WTC11 (cell line): ENCODE measurements around the gene CHRNA4. TPM values are rescaled to one million over a fixed set of nuclear protein-coding genes. Genes with fewer than 3 reads are reported as not detected.

Source experiments
- ATAC-seq: fragments of 200-7000 bp; cut with Tn5 transposase; 2 replicates; pipeline ENCODE4 v1.10.0; 2021; ENCODE audit warnings: mild to moderate bottlenecking, moderate library complexity
- CTCF ChIA-PET: fragments of 300-600 bp; sonication (Branson Sonifier 250); formaldehyde crosslinking; loops from one replicate; lab custom pipeline; 2021; ENCODE audit warnings: antibody characterized with exemption; lab: Charles Lee
- POLR2A ChIA-PET: fragments of 350-600 bp; sonication (Branson Sonifier 250); formaldehyde crosslinking; loops from one replicate; lab custom pipeline; 2021; ENCODE audit warnings: antibody characterized with exemption; lab: Charles Lee
- DNase-seq: peaks from one replicate; pipeline ENCODE4 v3.0.0; 2021; ENCODE audit warnings: low spot score
- H3K27ac Mint-ChIP-seq: 2 replicates; pipeline ENCODE4 v1.8.0; 2021; ENCODE audit warnings: mixed read lengths
- H3K27me3 Mint-ChIP-seq: 2 replicates; pipeline ENCODE4 v1.8.0; 2021; ENCODE audit warnings: low read depth, mild to moderate bottlenecking, moderate library complexity, mixed read lengths
- H3K36me3 Mint-ChIP-seq: 2 replicates; pipeline ENCODE4 v1.8.0; 2021; ENCODE audit warnings: mixed read lengths
- H3K4me1 Mint-ChIP-seq: 2 replicates; pipeline ENCODE4 v1.8.0; 2022; ENCODE audit warnings: mixed read lengths
- H3K4me3 Mint-ChIP-seq: 2 replicates; pipeline ENCODE4 v1.8.0; 2021; ENCODE audit warnings: mild to moderate bottlenecking, moderate library complexity, mixed read lengths
- H3K9me3 Mint-ChIP-seq: 2 replicates; pipeline ENCODE4 v1.8.0; 2021; ENCODE audit warnings: mixed read lengths
- ARID4B ChIP-seq: sonication (generic); formaldehyde crosslinking; IDR thresholded peaks from 2 replicates; pipeline ENCODE4 v1.8.0; 2023; ENCODE audit warnings: missing genetic modification reagents, mild to moderate bottlenecking, borderline replicate concordance
- ATF3 ChIP-seq: sonication (generic); formaldehyde crosslinking; conservative IDR thresholded peaks from 2 replicates; pipeline ENCODE4 v1.8.1; 2022; ENCODE audit warnings: mild to moderate bottlenecking, missing genetic modification reagents
- ATF6 ChIP-seq: sonication (generic); formaldehyde crosslinking; IDR thresholded peaks from 2 replicates; pipeline ENCODE4 v1.8.1; 2023; ENCODE audit warnings: mild to moderate bottlenecking, missing genetic modification reagents
- CBFB ChIP-seq: sonication (generic); formaldehyde crosslinking; IDR thresholded peaks from 2 replicates; pipeline ENCODE4 v1.8.1; 2022; ENCODE audit warnings: mild to moderate bottlenecking, low read depth, missing genetic modification reagents
- CREB1 ChIP-seq: sonication (generic); formaldehyde crosslinking; IDR thresholded peaks from 2 replicates; pipeline ENCODE4 v1.8.0; 2023; ENCODE audit warnings: mild to moderate bottlenecking, missing genetic modification reagents
- E2F4 ChIP-seq: sonication (generic); formaldehyde crosslinking; IDR thresholded peaks from 2 replicates; pipeline ENCODE4 v1.8.1; 2022; ENCODE audit warnings: low read depth, mild to moderate bottlenecking, moderate library complexity, missing genetic modification reagents, borderline replicate concordance
- ELF4 ChIP-seq: sonication (generic); formaldehyde crosslinking; IDR thresholded peaks from 2 replicates; pipeline ENCODE4 v1.8.1; 2022; ENCODE audit warnings: low read depth, mild to moderate bottlenecking, moderate library complexity, missing genetic modification reagents
- MYBL2 ChIP-seq: sonication (generic); formaldehyde crosslinking; IDR thresholded peaks from 2 replicates; pipeline ENCODE4 v1.8.1; 2023; ENCODE audit warnings: mild to moderate bottlenecking, moderate library complexity, missing genetic modification reagents
- NFYB ChIP-seq: sonication (generic); formaldehyde crosslinking; conservative IDR thresholded peaks from 2 replicates; pipeline ENCODE4 v1.8.0; 2022; ENCODE audit warnings: low read depth, missing genetic modification reagents
- RORB ChIP-seq: fragments of 250-450 bp; sonication (Bioruptor Pico); IDR thresholded peaks from 2 replicates; pipeline ENCODE4 v1.9.0; 2021; ENCODE audit warnings: mild to moderate bottlenecking
- TCF7 ChIP-seq: sonication (generic); formaldehyde crosslinking; IDR thresholded peaks from 2 replicates; pipeline ENCODE4 v1.8.0; 2022; ENCODE audit warnings: mild to moderate bottlenecking, low read depth, missing genetic modification reagents, moderate library complexity
- ZBTB21 ChIP-seq: sonication (generic); formaldehyde crosslinking; IDR thresholded peaks from 2 replicates; pipeline ENCODE4 v1.8.1; 2023; ENCODE audit warnings: mild to moderate bottlenecking, missing genetic modification reagents, borderline replicate concordance
- ZMAT4 ChIP-seq: fragments of 250-450 bp; sonication (Bioruptor Pico); IDR thresholded peaks from 2 replicates; pipeline ENCODE4 v1.9.0; 2021; ENCODE audit warnings: mild to moderate bottlenecking
- ZNF219 ChIP-seq: sonication (generic); formaldehyde crosslinking; IDR thresholded peaks from 2 replicates; pipeline ENCODE4 v1.8.0; 2023; ENCODE audit warnings: missing genetic modification reagents, mild to moderate bottlenecking, borderline replicate concordance
- ZNF423 ChIP-seq: fragments of 250-450 bp; sonication (Bioruptor Pico); IDR thresholded peaks from 2 replicates; pipeline ENCODE4 v2.1.2; 2022; ENCODE audit warnings: mild to moderate bottlenecking, moderate library complexity
- ZNF671 ChIP-seq: fragments of 250-450 bp; sonication (Bioruptor Pico); IDR thresholded peaks from 2 replicates; pipeline ENCODE4 v1.8.0; 2021; ENCODE audit warnings: mild to moderate bottlenecking
- total RNA-seq: library from RNA; stranded (reverse); gene quantifications from 3 replicates; pipeline ENCODE4 v1.2.3, GENCODE V29; 2021
- TF ChIP-seq, protein P1 (sequence below): sonication (generic); formaldehyde crosslinking; IDR thresholded peaks from 2 replicates; pipeline ENCODE4 v1.8.1; 2022; ENCODE audit warnings: mild to moderate bottlenecking, moderate library complexity, missing genetic modification reagents
- TF ChIP-seq, protein P2 (sequence below): fragments of 250-450 bp; sonication (Bioruptor Pico); IDR thresholded peaks from 2 replicates; pipeline ENCODE4 v1.8.0; 2021; ENCODE audit warnings: mild to moderate bottlenecking

Gene CHRNA4
- total RNA-seq, 1 experiment from 2014 or later, result 2.5 TPM

- H3K36me3 Mint-ChIP-seq, result no peaks in the 10 kb centered on the region
- H3K9me3 Mint-ChIP-seq, result peaks cover 6% of the 10 kb centered on the region
- no peak for DNase-seq
- no peaks in the 10 kb centered on the region for H3K4me1 Mint-ChIP-seq
- no peak overlapping the region for H3K27ac Mint-ChIP-seq
- ATAC-seq, result no peak
- TF ChIP-seq ZNF219 (CRISPR knock-in tag), result no peak
- no peak for TF ChIP-seq ZMAT4 (CRISPR knock-in tag)
- ChIA-PET CTCF (interaction anchor here (0.6 to 0.7 kb wide), 3 partner anchors 12 to 565 kb away, joined by 3 read pairs; no protein-coding TSS in a partner anchor), POLR2A (no interaction called here)
- H3K4me3 Mint-ChIP-seq, result no peak overlapping the region
- peaks cover 12% of the 10 kb centered on the region for H3K27me3 Mint-ChIP-seq
These were observed 55.8 kb downstream of the CHRNA4 start for GRCh38 chr20:63305393-63305792.

DNA sequence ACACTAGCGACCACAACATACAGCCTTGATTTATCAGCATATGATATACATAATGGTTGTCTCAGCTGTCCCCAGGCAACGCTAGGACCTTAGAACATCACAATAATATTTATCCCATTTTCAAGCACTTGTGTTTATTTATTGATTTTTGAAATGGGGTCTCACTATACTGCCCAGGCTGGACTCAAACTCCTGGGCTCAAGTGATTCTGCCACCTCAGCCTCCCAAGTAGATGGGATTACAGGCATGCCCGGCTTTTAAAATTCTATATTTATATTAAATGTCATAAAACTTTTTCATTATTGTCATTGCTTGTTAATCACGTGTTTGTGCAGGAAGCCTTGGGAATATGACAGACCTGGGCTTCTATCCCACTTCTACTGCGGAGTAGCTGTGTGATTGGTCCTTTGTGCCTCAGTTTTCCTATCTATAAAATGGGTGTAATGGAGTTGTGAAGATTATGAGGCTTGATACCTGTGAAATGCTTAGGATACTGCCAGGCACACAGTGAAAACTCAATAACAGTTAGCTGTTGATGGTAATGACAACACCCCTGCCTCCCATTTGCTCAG lies 58.0 kb downstream of the CHRNA4 start:
- peaks cover 12% of the 10 kb centered on the region for H3K27me3 Mint-ChIP-seq
- TF ChIP-seq RORB (CRISPR knock-in tag), result no peak
- TF ChIP-seq CREB1 (CRISPR knock-in tag), result no peak
- TF ChIP-seq ZNF423 (CRISPR knock-in tag), result no peak
- DNase-seq, result no peak
- no peaks in the 10 kb centered on the region for H3K36me3 Mint-ChIP-seq
- POLR2A ChIA-PET, result no interaction called here
- H3K27ac Mint-ChIP-seq, result no peak overlapping the region
- peaks cover 9% of the 10 kb centered on the region for H3K9me3 Mint-ChIP-seq
- CTCF ChIA-PET, result no interaction called here
- no peak overlapping the region for H3K4me3 Mint-ChIP-seq
- ATAC-seq, result no peak
- H3K4me1 Mint-ChIP-seq, result no peaks in the 10 kb centered on the region

- DNase-seq, result no peak
- ATAC-seq, result no peak
- CTCF ChIA-PET, result no interaction called here
- H3K27me3 Mint-ChIP-seq, result peaks cover 12% of the 10 kb centered on the region
- H3K4me3 Mint-ChIP-seq, result no peak overlapping the region
- TF ChIP-seq, protein P1, sequence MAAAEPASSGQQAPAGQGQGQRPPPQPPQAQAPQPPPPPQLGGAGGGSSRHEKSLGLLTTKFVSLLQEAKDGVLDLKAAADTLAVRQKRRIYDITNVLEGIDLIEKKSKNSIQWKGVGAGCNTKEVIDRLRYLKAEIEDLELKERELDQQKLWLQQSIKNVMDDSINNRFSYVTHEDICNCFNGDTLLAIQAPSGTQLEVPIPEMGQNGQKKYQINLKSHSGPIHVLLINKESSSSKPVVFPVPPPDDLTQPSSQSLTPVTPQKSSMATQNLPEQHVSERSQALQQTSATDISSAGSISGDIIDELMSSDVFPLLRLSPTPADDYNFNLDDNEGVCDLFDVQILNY (CRISPR knock-in tag), result no peak
- POLR2A ChIA-PET, result no interaction called here
- H3K36me3 Mint-ChIP-seq, result no peaks in the 10 kb centered on the region
- H3K4me1 Mint-ChIP-seq, result 0 out of 2 replicates have a peak, but pooled peaks cover 2% of the 10 kb centered on the region
- H3K27ac Mint-ChIP-seq, result no peak overlapping the region
- H3K9me3 Mint-ChIP-seq, result peaks cover 9% of the 10 kb centered on the region
These were observed 59.5 kb downstream of the CHRNA4 start for GRCh38 chr20:63301671-63302070.

DNA sequence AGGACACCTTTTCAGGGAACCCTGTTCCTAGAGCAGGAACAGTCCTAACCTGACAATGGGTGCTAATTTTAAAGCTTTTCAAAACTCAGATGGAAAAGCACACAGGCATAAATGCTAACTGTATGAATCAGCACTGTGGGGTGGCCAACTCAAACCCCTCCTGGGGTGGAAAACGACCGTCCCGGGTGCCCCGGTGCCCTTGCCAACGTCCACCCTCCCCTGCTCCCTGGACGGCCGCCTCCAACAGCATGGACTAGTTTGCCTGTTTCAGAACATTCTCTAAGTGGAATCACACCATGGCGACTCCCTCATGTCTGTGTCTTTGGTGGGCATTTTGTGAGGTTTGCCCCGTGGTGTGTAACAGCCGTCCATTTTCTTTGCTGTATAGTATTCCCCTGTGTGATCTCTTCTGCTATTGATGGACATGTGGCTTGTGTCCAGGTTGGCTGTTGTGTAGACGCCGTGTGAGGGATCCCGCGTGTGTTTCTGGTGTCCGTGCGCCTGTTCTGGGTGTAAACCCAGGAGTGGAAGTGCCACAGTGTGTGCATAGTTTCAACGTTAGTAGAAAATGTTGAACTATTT lies 62.3 kb downstream of the CHRNA4 start:
- H3K4me1 Mint-ChIP-seq, result peaks cover 16% of the 10 kb centered on the region
- peaks cover 9% of the 10 kb centered on the region for H3K9me3 Mint-ChIP-seq
- H3K27ac Mint-ChIP-seq, result no peak overlapping the region
- H3K4me3 Mint-ChIP-seq, result no peak overlapping the region
- CTCF ChIA-PET, result no interaction called here
- no peaks in the 10 kb centered on the region for H3K36me3 Mint-ChIP-seq
- ATAC-seq (no peak), DNase-seq (no peak)
- POLR2A ChIA-PET, result no interaction called here
- H3K27me3 Mint-ChIP-seq, result peaks cover 16% of the 10 kb centered on the region
- TF ChIP-seq, protein P2, sequence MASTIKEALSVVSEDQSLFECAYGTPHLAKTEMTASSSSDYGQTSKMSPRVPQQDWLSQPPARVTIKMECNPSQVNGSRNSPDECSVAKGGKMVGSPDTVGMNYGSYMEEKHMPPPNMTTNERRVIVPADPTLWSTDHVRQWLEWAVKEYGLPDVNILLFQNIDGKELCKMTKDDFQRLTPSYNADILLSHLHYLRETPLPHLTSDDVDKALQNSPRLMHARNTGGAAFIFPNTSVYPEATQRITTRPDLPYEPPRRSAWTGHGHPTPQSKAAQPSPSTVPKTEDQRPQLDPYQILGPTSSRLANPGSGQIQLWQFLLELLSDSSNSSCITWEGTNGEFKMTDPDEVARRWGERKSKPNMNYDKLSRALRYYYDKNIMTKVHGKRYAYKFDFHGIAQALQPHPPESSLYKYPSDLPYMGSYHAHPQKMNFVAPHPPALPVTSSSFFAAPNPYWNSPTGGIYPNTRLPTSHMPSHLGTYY (CRISPR knock-in tag), result no peak
- no peak for TF ChIP-seq ARID4B (CRISPR knock-in tag)
- TF ChIP-seq TCF7 (CRISPR knock-in tag), result no peak
- no peak for TF ChIP-seq MYBL2 (CRISPR knock-in tag)
- no peak for TF ChIP-seq ATF6 (CRISPR knock-in tag)
- no peak for TF ChIP-seq E2F4 (CRISPR knock-in tag)
- no peak for TF ChIP-seq ATF3 (CRISPR knock-in tag)
- no peak for TF ChIP-seq NFYB
- TF ChIP-seq ELF4 (CRISPR knock-in tag), result no peak
- TF ChIP-seq CBFB, result no peak
- no peak for TF ChIP-seq ZBTB21 (CRISPR knock-in tag)
- no peak for TF ChIP-seq ZNF671 (CRISPR knock-in tag)
